Stimulated activated memory B cell treated with anti-CD40 and anti-IgM and Interleukin-4, amounts not matched to agents 10 μg/mL and 1 μg/mL and 100 μg/mL, for 72 hours (primary cell): ENCODE results near the gene FBXO47.

Experiments used
- ATAC-seq: fragments of 150-1000 bp; cut with Tn5 transposase; 2 replicates; pipeline ENCODE4 v1.10.0; 2021
- H3K27ac Mint-ChIP-seq: one replicate; pipeline ENCODE4 v1.8.0; 2022; ENCODE audit warnings: mild to moderate bottlenecking, mixed read lengths
- H3K27me3 Mint-ChIP-seq: one replicate; pipeline ENCODE4 v1.8.0; 2022; ENCODE audit warnings: mixed read lengths
- H3K36me3 Mint-ChIP-seq: one replicate; pipeline ENCODE4 v1.8.0; 2022; ENCODE audit warnings: mixed read lengths
- H3K4me1 Mint-ChIP-seq: one replicate; pipeline ENCODE4 v1.8.0; 2022; ENCODE audit warnings: mixed read lengths
- H3K4me3 Mint-ChIP-seq: one replicate; pipeline ENCODE4 v1.8.0; 2022; ENCODE audit warnings: mild to moderate bottlenecking, moderate library complexity, mixed read lengths
- H3K9me3 Mint-ChIP-seq: one replicate; pipeline ENCODE4 v1.8.0; 2022; ENCODE audit warnings: mixed read lengths

The FBXO47 gene

DNA sequence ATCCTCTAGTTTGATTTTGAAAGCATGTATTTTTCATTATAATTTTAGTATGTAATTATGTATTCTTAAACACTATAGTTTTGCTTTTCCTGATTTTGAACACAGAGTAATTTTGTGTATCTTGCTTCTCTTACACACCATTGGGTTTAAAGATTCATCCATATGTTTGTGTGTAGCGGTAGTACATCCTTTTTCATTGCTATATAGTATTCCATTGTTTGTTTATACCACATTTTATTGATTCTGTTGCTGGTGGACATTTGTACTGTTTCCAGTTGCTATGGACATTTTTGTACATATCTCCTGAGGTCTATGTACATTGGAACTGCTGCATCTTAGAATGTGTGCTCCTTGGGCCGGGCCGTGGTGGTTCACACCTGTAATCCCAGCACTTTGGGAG lies 62.3 kb downstream of the FBXO47 start:
- ATAC-seq: no peak
- Mint-ChIP-seq H3K27me3 (no peaks in the 10 kb centered on the region), H3K36me3 (peaks cover 16% of the 10 kb centered on the region), H3K4me3 (no peak overlapping the region), H3K27ac (no peak overlapping the region), H3K9me3 (no peaks in the 10 kb centered on the region), H3K4me1 (peaks cover 46% of the 10 kb centered on the region)

DNA sequence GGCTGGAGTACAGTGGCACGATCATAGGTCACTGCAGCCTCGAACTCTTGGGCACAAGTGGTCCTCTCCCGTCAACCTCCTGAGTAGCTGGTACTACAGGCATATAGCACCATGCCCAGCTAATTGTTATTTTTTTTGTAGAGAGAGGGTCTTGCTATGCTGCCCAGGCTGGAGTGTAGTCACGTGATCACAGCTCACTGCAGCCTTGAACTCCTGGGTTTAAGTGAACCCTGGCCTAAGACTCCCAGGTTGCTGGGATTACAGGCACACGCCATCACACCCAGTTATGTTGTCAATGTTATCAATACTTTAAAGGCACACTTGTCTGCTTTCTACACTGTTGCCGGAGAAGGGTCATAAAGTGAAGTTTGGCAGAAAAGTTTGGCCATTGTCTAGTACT lies 63.8 kb downstream of the FBXO47 start:
- Mint-ChIP-seq H3K4me1 (peaks cover 50% of the 10 kb centered on the region), H3K27me3 (no peaks in the 10 kb centered on the region), H3K4me3 (no peak overlapping the region), H3K9me3 (no peaks in the 10 kb centered on the region), H3K36me3 (peaks cover 16% of the 10 kb centered on the region), H3K27ac (peak overlapping the region; percentile 32)
- no peak for ATAC-seq

DNA sequence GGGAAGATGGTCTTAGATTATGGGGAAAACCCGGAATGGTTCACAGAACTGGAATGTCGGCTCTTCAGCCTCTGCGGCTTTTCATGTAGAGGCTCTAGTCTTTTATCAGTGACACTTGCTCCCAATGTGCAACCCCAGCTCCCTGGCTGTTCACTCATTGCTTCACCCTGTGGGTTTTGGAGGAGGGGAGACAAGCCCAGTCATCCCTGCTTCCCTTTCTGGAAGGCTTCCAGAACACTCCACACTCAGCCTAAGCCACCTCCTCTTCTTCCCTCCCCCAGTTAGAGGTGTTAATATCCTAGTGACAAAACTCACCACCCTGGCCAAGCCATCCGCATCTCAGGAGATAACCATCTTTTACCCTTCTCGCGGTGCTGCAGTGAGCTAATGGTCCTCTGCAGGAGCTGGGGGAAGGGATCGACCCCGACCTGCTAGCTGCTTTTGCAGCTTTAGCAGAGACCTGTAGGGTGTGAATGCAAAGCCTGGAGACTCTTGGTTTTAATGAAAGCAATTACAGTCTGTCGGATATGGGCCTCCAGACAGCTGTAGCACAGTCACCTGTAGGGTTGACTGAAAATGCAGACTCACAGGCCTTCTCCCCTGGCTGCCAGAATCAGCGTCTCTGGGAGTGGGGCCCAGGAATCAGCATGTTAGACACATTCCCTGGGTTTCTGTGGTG lies 66.1 kb downstream of the FBXO47 start:
- no peak for ATAC-seq
- Mint-ChIP-seq H3K4me3 (no peak overlapping the region), H3K27ac (no peak overlapping the region), H3K9me3 (no peaks in the 10 kb centered on the region), H3K27me3 (no peaks in the 10 kb centered on the region), H3K4me1 (peaks cover 41% of the 10 kb centered on the region), H3K36me3 (peaks cover 26% of the 10 kb centered on the region)

DNA sequence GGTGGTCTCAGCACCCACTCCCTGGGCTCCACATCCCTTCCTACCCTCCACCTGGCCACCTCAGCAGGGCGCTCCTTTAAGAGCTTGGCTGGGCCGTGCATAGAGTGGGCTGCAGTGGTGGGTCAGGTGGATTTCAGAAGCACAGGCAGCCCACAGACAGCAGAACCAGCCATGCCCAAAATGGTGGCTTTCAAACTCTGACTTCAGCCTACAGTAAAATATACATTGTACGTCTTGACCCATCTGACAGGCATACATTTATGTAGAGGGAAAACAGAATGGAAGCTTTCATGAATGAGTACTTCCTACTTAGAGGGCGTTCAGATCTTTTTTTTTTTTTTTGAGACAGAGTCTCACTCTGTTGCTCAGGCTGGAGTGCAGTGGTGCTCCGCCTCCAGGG lies 67.8 kb downstream of the FBXO47 start:
- peak overlapping the region; percentile 63 for H3K4me3 Mint-ChIP-seq
- H3K4me1 Mint-ChIP-seq: peaks cover 28% of the 10 kb centered on the region
- H3K36me3 Mint-ChIP-seq: peaks cover 36% of the 10 kb centered on the region
- ATAC-seq: peak; percentile 37
- H3K9me3 Mint-ChIP-seq: no peaks in the 10 kb centered on the region
- H3K27me3 Mint-ChIP-seq: no peaks in the 10 kb centered on the region
- peak overlapping the region; percentile 91 for H3K27ac Mint-ChIP-seq

DNA sequence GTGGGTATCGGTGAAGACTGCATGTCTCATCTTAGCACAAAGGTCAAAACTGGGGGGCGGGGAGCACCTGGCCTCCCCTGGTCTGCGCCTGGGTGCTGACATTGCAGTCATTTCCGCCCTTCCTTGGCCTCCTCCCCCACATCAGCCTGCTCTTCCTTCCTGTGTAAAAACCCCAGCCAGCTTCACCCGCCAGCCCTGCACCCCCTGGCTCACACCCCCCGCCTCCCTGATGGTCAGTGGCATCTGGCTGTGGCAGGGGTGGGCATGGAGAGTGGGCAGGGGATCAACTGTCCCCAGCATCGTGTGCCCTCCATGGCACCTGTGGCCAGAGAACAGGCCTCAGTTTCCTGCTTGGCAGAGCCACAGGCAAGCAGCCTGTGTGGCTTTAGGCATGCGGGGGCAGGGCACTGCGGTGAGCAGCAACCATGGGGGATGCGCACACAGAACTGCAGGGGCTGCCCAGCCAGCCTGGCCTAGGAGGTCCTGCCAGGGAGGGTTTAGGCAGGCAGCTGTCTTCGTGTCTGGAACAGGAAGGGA lies 68.3 kb downstream of the FBXO47 start:
- Mint-ChIP-seq H3K27ac (peak overlapping the region; percentile 91), H3K36me3 (peaks cover 42% of the 10 kb centered on the region), H3K27me3 (no peaks in the 10 kb centered on the region), H3K9me3 (no peaks in the 10 kb centered on the region), H3K4me3 (peak overlapping the region; percentile 63), H3K4me1 (peaks cover 33% of the 10 kb centered on the region)
- peak; percentile 96 for ATAC-seq

DNA sequence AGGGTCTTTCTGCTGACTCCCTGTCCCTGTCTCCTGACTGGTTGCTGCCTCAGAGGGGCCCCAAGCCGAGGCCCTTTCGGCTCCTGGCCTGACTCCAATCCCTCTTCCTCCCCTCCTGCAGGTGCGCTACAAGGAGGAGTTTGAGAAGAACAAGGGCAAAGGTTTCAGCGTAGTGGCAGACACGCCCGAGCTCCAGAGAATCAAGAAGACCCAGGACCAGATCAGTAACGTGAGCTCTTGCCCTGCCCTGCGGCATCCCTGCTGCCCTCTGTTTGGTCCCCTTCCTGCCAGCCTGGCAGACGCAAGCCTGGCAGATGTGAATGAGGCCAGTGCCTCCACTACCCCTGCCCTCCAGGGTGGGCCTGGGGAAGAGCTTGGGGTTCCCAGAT lies 68.9 kb downstream of the FBXO47 start:
- H3K36me3 Mint-ChIP-seq: peaks cover 41% of the 10 kb centered on the region
- peak overlapping the region; percentile 91 for H3K27ac Mint-ChIP-seq
- ATAC-seq: peak; percentile 44
- H3K4me1 Mint-ChIP-seq: peaks cover 39% of the 10 kb centered on the region
- H3K9me3 Mint-ChIP-seq: no peaks in the 10 kb centered on the region
- peak overlapping the region; percentile 63 for H3K4me3 Mint-ChIP-seq
- H3K27me3 Mint-ChIP-seq: no peaks in the 10 kb centered on the region

DNA sequence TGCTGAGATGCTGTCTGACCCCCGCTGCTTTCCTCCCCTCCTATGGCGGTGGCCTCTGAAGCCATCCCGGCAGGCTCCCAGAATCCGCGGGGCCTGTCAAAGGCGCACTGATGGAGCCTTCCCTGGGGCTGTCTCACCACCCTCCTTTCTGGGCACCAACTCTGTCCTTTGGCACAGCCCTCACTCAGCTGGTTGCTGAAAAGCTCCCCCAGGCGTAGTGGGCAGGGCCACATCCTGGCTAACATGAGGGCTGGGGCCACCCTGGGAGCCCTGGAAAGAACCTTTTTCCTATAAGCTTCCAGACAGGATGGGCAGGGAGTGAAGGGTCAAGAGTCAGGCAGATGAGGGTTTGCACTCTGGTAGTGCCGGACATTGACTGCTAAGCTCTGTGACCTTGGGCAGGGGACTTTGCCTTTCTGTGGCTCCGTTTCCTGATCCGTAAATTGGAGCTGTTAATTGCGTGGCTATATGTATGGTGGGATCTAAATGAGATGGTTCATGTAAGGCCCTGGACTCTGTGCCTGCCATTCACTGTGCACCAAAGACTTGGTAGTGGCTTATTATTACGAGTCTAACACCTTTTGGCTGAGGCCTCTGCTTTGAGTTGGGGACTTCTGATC lies 69.4 kb downstream of the FBXO47 start:
- no peaks in the 10 kb centered on the region for H3K9me3 Mint-ChIP-seq
- peak overlapping the region; percentile 63 for H3K4me3 Mint-ChIP-seq
- no peaks in the 10 kb centered on the region for H3K27me3 Mint-ChIP-seq
- peaks cover 44% of the 10 kb centered on the region for H3K4me1 Mint-ChIP-seq
- peaks cover 38% of the 10 kb centered on the region for H3K36me3 Mint-ChIP-seq
- no peak for ATAC-seq
- H3K27ac Mint-ChIP-seq: peak overlapping the region; percentile 91

DNA sequence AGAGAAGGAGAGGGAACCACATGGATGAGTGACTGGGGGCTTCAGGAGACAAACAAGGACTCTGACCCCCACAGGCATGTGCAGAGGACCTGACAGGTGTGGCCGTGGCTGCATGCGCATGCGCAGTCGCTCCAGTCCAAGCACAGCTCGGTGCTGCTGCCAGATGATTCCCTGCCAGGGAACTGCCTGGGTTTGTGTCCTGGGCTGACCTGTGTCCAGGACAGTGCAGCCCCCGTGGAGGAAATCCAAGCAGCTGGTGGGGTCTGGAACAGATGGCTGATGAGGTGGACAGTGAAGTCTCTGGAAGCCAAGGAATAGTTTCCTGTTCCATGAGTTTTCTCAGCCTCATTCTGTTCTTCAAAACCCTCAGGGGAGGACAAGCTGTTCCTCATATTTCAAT lies 70.0 kb downstream of the FBXO47 start:
- Mint-ChIP-seq H3K9me3 (no peaks in the 10 kb centered on the region), H3K4me3 (no peak overlapping the region), H3K27me3 (no peaks in the 10 kb centered on the region), H3K36me3 (peaks cover 44% of the 10 kb centered on the region), H3K4me1 (peaks cover 50% of the 10 kb centered on the region), H3K27ac (peak overlapping the region; percentile 91)
- ATAC-seq: no peak

DNA sequence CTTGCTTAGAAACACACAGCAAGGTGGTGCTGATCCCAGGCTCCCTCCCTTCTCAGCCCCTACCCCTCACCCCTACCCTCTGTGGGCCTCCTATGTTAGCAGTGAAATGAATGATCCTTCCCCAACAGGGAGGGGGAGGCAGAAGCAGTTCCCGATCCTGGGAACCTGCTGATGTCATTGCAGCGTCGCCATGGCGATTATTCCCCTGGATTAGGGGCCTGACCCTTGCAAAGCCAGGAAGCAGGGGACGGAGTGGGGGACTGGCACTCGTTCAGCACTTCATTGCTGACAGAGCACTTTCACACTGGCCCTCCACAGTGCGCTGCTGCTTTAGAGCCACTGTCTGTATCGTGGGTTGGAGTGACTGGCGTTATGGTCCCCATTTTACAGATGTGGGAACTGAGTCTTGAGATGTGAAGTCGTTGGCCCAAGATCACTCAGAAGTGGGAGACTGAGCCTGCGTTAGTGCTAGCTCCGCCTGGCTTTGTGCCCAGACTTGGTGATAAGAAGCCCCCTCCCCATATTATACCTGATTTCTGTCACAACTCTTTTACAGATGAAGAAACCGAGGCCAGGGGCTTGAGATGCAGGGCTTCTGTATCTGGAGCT lies 70.8 kb downstream of the FBXO47 start:
- Mint-ChIP-seq H3K9me3 (no peaks in the 10 kb centered on the region), H3K4me1 (peaks cover 57% of the 10 kb centered on the region), H3K4me3 (no peak overlapping the region), H3K27me3 (no peaks in the 10 kb centered on the region), H3K27ac (peak overlapping the region; percentile 46), H3K36me3 (peaks cover 51% of the 10 kb centered on the region)
- no peak for ATAC-seq

DNA sequence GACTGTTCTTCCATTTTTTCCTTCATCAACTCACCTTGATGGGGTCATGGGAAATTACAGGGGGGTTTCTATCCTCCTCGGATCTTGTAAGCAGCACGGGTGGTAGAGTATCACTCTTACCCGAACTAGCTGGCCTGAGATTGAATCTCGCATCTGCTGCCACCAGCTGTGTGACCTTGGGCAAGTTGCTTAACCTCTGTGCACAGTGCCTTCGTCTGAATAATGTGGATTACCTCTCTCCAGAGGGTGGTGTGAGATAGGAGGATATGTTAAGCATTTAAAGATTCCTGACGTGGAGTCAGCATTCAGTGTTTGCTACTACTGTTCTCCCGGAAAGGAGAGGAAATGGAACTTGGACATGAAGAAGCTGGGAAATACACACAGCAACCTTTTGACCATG lies 72.9 kb downstream of the FBXO47 start:
- peaks cover 68% of the 10 kb centered on the region for H3K4me1 Mint-ChIP-seq
- H3K9me3 Mint-ChIP-seq: no peaks in the 10 kb centered on the region
- H3K27ac Mint-ChIP-seq: peak overlapping the region; percentile 86
- H3K36me3 Mint-ChIP-seq: peaks cover 55% of the 10 kb centered on the region
- no peak for ATAC-seq
- no peak overlapping the region for H3K4me3 Mint-ChIP-seq
- H3K27me3 Mint-ChIP-seq: no peaks in the 10 kb centered on the region

DNA sequence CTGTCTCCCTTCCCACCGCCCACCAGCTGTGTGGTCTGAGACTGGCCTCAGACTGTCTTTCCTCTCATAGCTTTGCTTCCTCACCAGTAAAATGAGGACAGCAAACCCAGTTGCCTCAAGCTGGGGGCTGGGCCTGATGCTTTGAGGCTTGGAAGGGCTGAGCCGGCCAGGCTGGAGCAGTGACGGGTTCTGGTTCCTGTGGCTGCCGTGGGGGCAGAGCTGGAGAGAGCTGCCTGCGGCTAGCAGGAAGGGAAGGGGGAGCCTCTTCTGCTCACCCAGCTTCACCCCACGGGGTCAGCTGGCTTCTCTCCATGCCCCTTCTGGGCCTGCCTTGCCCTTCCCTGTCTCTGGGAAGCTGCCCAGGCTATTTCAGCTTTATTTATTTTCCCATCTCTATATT lies 73.6 kb downstream of the FBXO47 start:
- ATAC-seq: no peak
- Mint-ChIP-seq H3K27ac (peak overlapping the region; percentile 86), H3K4me1 (peaks cover 62% of the 10 kb centered on the region), H3K4me3 (no peak overlapping the region), H3K27me3 (no peaks in the 10 kb centered on the region), H3K36me3 (peaks cover 55% of the 10 kb centered on the region), H3K9me3 (no peaks in the 10 kb centered on the region)

DNA sequence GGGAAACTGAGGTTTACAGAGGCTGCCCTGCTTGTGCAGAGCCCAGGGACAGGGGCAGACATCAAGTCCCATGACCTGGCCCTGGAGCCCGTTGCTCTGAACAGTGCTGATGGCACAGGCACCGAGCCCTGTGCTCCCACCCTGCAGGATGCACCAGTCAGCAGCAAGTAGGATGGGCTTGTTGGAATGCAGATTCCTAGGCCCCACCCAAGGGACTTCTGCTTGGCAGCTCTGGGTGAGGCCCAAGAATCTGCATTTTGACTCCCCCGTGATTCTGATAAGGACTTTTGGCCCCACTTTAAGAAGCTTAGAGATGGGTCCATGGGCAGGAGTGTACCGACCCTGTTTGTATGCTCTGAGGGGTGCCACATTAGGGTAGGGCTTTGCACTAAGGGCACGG lies 74.1 kb downstream of the FBXO47 start:
- H3K36me3 Mint-ChIP-seq: peaks cover 55% of the 10 kb centered on the region
- H3K4me3 Mint-ChIP-seq: no peak overlapping the region
- peak overlapping the region; percentile 86 for H3K27ac Mint-ChIP-seq

DNA sequence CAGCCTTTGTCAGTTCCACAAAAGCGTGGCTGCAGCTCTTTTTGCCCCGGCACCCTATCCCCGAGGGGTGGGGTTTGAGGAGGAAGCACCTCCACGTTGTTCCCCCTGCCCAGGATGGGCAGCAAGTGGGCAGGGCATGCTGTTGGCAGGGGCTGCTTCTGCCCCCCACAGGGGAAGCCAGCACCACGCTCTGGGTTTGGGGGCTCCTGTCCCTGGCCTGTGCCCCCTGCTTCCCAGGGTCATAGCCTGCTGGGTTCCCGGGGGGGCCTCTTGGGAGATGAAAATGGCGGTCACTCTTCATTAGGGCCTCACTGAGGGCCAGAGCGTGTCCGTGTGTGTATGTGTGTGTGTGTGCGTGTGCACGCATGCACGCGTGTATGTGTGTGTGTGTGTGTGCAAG lies 74.6 kb downstream of the FBXO47 start:
- Mint-ChIP-seq H3K27ac (peak overlapping the region; percentile 86), H3K9me3 (no peaks in the 10 kb centered on the region), H3K27me3 (no peaks in the 10 kb centered on the region), H3K4me1 (peaks cover 55% of the 10 kb centered on the region), H3K36me3 (peaks cover 52% of the 10 kb centered on the region), H3K4me3 (no peak overlapping the region)
- no peak for ATAC-seq

More for the DNA sequence above, 74.1 kb downstream of the FBXO47 start:
- H3K27me3 Mint-ChIP-seq: no peaks in the 10 kb centered on the region
- peaks cover 57% of the 10 kb centered on the region for H3K4me1 Mint-ChIP-seq
- ATAC-seq: no peak
- no peaks in the 10 kb centered on the region for H3K9me3 Mint-ChIP-seq

DNA sequence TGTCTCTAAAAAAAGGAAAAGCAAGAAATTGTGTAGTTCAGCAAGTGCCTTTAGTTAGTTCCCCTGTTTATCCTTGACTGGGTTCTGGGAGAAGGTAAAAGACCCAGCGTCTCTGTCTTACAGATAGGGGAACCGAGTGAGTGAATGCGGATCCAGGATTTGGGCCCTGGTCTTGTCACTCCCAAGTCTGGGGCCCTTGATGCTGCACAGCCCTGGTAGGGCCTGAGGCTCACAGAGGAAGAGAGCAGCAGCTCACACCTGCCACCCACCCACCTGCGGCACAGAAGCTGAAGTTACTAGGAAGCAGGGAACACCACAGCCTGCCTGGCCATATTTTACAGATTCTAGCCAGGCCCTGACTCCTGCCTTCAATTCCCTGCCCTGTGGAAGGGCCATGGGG lies 75.1 kb downstream of the FBXO47 start:
- peaks cover 55% of the 10 kb centered on the region for H3K4me1 Mint-ChIP-seq
- H3K27me3 Mint-ChIP-seq: no peaks in the 10 kb centered on the region
- H3K4me3 Mint-ChIP-seq: no peak overlapping the region
- H3K27ac Mint-ChIP-seq: peak overlapping the region; percentile 86
- peaks cover 49% of the 10 kb centered on the region for H3K36me3 Mint-ChIP-seq
- H3K9me3 Mint-ChIP-seq: no peaks in the 10 kb centered on the region
- peak; percentile 72 for ATAC-seq

DNA sequence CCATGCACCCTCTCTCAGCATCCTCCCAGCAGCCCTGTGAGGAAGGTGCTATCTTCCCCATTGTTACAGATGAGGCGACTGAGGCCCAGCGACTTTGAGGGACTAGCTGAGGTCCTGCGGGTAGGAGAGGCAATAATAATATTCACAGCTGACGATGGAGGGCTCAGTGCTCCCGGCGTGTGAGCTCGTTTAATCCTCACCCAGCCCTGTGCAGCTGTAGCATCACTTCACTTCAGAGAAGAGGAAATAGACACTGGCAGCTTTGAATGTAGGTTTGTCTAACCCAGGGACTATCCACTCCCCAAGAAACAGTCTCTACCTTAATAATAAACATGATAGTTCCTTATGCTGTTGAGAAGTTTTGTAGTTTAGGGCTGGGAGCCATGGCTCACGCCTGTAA lies 75.8 kb downstream of the FBXO47 start:
- Mint-ChIP-seq H3K27me3 (no peaks in the 10 kb centered on the region), H3K4me1 (peaks cover 59% of the 10 kb centered on the region), H3K9me3 (no peaks in the 10 kb centered on the region), H3K27ac (peak overlapping the region; percentile 86), H3K36me3 (peaks cover 47% of the 10 kb centered on the region), H3K4me3 (no peak overlapping the region)
- peak; percentile 68 for ATAC-seq

DNA sequence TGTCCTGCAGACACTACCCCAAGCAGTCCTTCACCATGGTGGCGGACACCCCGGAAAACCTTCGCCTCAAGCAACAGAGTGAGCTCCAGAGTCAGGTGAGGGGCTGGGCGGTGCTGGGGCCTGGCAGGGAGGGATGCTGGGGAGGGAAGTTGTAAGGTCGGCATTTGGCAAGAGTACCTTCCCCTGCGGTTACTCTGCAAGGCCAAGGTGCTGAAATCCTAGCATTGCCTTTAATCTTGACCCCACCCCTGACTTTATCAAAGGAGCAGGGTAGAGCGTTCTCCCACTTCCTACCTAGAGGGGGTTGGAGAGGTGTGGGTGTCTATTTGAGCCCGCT lies 76.8 kb downstream of the FBXO47 start:
- H3K4me1 Mint-ChIP-seq: peaks cover 70% of the 10 kb centered on the region
- ATAC-seq: no peak
- H3K27me3 Mint-ChIP-seq: no peaks in the 10 kb centered on the region
- H3K27ac Mint-ChIP-seq: peak overlapping the region; percentile 86
- H3K36me3 Mint-ChIP-seq: peaks cover 38% of the 10 kb centered on the region
- no peaks in the 10 kb centered on the region for H3K9me3 Mint-ChIP-seq
- no peak overlapping the region for H3K4me3 Mint-ChIP-seq
